ENCODE measurements around the gene CEACAM5.
"Not testable (repeated sequence)": the region's sequence is repeated elsewhere in the genome, so short reads cannot be mapped to it uniquely, and the experiment has no call there.

CEACAM5 gene

GRCh38 chr19:41744850-41745249 lies 36.4 kb downstream of the CEACAM5 start:
- DNase-seq (ENCODE audit: low spot score) (no peak), ATAC-seq (ENCODE audit: low read depth) (no peak)
- Histone ChIP-seq H3K9me3 (ENCODE audit: severe bottlenecking) (no peaks in the 10 kb centered on the region), H3K36me3 (ENCODE audit: low read depth) (no peaks in the 10 kb centered on the region), H3K27ac (ENCODE audit: poor library complexity, severe bottlenecking) (no peak overlapping the region), H3K4me3 (ENCODE audit: severe bottlenecking) (no peak overlapping the region), H3K4me1 (ENCODE audit: insufficient read depth, poor library complexity, severe bottlenecking) (no peaks in the 10 kb centered on the region), H3K27me3 (ENCODE audit: insufficient read depth, poor library complexity, severe bottlenecking) (peaks cover 26% of the 10 kb centered on the region)
- no peak for TF ChIP-seq CTCF (IDR thresholded peaks at IDR 0.05; ENCODE audit: poor library complexity, severe bottlenecking)

DNA sequence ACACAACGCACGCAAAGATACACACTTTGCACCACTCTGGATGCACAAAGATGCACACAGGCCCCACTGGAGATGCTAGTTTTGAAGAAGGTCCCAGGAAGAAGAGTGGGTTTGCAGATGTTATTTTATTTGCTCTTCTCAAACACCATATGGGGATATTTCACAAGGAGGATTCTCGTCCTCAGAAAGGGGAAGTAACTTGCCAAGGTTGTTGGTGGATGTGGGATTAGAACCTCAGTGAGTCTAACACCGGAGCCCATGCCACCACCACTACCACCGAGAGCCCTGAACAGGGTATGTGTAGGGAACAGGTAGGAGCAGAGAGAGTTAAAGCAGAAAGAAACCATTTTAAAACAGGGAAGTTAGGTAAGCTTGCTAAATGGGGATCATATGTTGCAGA lies 37.3 kb downstream of the CEACAM5 start:
- ATAC-seq (ENCODE audit: low read depth) (no peak), DNase-seq (ENCODE audit: low spot score) (no peak)
- Histone ChIP-seq H3K9me3 (ENCODE audit: severe bottlenecking) (no peaks in the 10 kb centered on the region), H3K36me3 (ENCODE audit: low read depth) (no peaks in the 10 kb centered on the region), H3K4me3 (ENCODE audit: severe bottlenecking) (no peak overlapping the region), H3K4me1 (ENCODE audit: insufficient read depth, poor library complexity, severe bottlenecking) (no peaks in the 10 kb centered on the region), H3K27me3 (ENCODE audit: insufficient read depth, poor library complexity, severe bottlenecking) (peaks cover 30% of the 10 kb centered on the region), H3K27ac (ENCODE audit: poor library complexity, severe bottlenecking) (no peak overlapping the region)
- no peak for TF ChIP-seq CTCF (IDR thresholded peaks at IDR 0.05; ENCODE audit: poor library complexity, severe bottlenecking)

DNA sequence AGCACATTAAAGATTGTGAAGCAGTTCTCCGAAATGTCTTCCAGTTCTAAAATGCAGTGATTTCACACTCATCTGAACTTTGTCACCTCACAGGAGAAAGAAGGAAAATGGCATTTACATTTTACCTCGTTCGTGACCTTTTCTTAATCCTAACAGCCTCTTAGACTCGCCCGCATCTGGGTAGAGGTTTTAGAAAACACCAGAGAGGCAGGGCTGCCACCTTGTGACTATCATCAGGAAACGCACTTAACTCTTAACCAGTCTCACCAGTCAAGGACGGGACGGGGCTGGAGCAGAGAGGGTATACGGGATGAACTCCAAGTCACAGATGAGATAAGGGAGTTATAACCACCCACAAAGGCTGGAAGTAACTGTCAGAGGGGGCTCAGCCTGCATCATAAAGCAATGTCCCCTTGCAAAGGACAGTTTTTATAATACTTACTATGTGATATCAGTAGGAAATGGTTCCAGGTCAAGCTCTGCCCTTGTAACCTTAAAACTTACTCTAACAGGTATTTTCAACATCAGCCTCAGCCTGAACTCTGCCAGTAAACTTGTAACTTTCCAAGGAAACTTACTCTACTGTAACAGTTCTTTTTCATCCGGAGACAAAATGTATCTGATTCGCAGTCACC lies 38.3 kb downstream of the CEACAM5 start:
- Histone ChIP-seq H3K36me3 (ENCODE audit: low read depth) (no peaks in the 10 kb centered on the region), H3K27me3 (ENCODE audit: insufficient read depth, poor library complexity, severe bottlenecking) (peaks cover 38% of the 10 kb centered on the region), H3K4me3 (ENCODE audit: severe bottlenecking) (no peak overlapping the region), H3K9me3 (ENCODE audit: severe bottlenecking) (no peaks in the 10 kb centered on the region), H3K4me1 (ENCODE audit: insufficient read depth, poor library complexity, severe bottlenecking) (no peaks in the 10 kb centered on the region), H3K27ac (ENCODE audit: poor library complexity, severe bottlenecking) (no peak overlapping the region)
- DNase-seq (ENCODE audit: low spot score) (no peak), ATAC-seq (ENCODE audit: low read depth) (peak; percentile 83)
- peak; percentile 64 for TF ChIP-seq CTCF (IDR thresholded peaks at IDR 0.05; ENCODE audit: poor library complexity, severe bottlenecking)

DNA sequence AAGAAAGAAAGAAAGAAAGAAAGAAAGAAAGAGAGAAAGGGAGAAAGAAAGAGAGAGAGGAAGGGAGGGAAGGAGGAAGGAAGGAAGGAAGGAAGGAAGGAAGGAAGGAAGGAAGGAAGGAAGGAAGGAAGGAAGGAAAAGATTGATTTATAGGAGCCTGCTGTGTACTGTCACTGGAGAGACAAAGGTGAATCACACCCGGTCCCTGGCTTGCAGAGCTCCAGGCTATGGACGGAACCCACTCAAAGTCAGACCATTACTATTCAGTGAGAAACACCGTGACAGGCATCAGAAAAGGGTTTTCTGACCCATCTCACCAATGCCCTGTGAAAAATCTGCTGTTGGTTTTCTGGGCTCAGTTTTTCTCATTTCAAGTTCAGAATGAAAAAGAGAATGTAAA lies 39.6 kb downstream of the CEACAM5 start:
- no peak for DNase-seq (ENCODE audit: low spot score)
- H3K9me3 ChIP-seq (ENCODE audit: severe bottlenecking): no peaks in the 10 kb centered on the region
- no peaks in the 10 kb centered on the region for H3K4me1 ChIP-seq (ENCODE audit: insufficient read depth, poor library complexity, severe bottlenecking)
- H3K27me3 ChIP-seq (ENCODE audit: insufficient read depth, poor library complexity, severe bottlenecking): peaks cover 43% of the 10 kb centered on the region
- H3K36me3 ChIP-seq (ENCODE audit: low read depth): no peaks in the 10 kb centered on the region
- H3K4me3 ChIP-seq (ENCODE audit: severe bottlenecking): no peak overlapping the region
- ATAC-seq (ENCODE audit: low read depth): no peak
- TF ChIP-seq CTCF (IDR thresholded peaks at IDR 0.05; ENCODE audit: poor library complexity, severe bottlenecking): no peak
- H3K27ac ChIP-seq (ENCODE audit: poor library complexity, severe bottlenecking): no peak overlapping the region

- DNase-seq (ENCODE audit: low spot score); ATAC-seq (ENCODE audit: low read depth); H3K9me3 ChIP-seq (ENCODE audit: severe bottlenecking); H3K4me1 ChIP-seq (ENCODE audit: insufficient read depth, poor library complexity, severe bottlenecking); H3K36me3 ChIP-seq (ENCODE audit: low read depth); H3K4me3 ChIP-seq (ENCODE audit: severe bottlenecking); H3K27ac ChIP-seq (ENCODE audit: poor library complexity, severe bottlenecking): not testable (repeated sequence)
- peaks cover 43% of the 10 kb centered on the region for H3K27me3 ChIP-seq (ENCODE audit: insufficient read depth, poor library complexity, severe bottlenecking)
Observed at GRCh38 chr19:41750248-41751134, 42.1 kb downstream of the CEACAM5 start.

Data from RWPE2 (cell line).